ENCODE measurements around the gene POU6F1. TPM values are rescaled to one million over a fixed set of nuclear protein-coding genes. Genes with fewer than 3 reads are reported as not detected.
A peak's percentile ranks its signal among the peaks of the same experiment; 100 is the strongest.

Gene POU6F1
- total and polyA plus RNA-seq, 10 of the 15 experiments (the other 5 are each of a cell fraction or from before 2014, with no cell fraction given) = 0.26 to 4.2 (median 1.2) TPM

GRCh38 chr12:51219322-51219721 is 1.5 kb upstream of the POU6F1 start:
- H2AFZ ChIP-seq (ENCODE audit: control insufficient read depth, low read depth, low read length) = no peak overlapping the region; the same call in 1 of the 2 replicates
- no TSS peak for BruUV-seq (replicated peaks)
- DNase-seq (ENCODE audit: low read depth, low spot score) (no peak), FAIRE-seq (no peak), ATAC-seq (no peak)
- no peak overlapping the region for H3K9ac ChIP-seq (ENCODE audit: control insufficient read depth, insufficient read depth, low read length)
- H3K4me2 ChIP-seq (ENCODE audit: control insufficient read depth, insufficient read depth) = peak overlapping the region; percentile 57
- WGBS (ENCODE audit: insufficient coverage, insufficient replicate concordance, low lambda C conversion rate, missing lambda C conversion rate) = 78% methylated on average over 5 of the region's 5 CpGs
- ChIA-PET SMC1A (ENCODE audit: uncharacterized antibody, unreplicated experiment) (interaction anchor here (1.2 to 1.7 kb wide), 4 partner anchors 8 to 42 kb away, joined by 3 to 8 read pairs (median 5); partner anchors contain the start of gene DAZAP2), RAD21 (ENCODE audit: unreplicated experiment) (no interaction called here), POLR2A (interaction anchor here (1.3 to 2.8 kb wide), 2 partner anchors 19 to 121 kb away, joined by 5 to 16 read pairs; partner anchors contain the start of gene DAZAP2), CTCF (interaction anchor here (1.1 to 2.0 kb wide), 3 partner anchors 11 to 394 kb away, joined by 4 to 10 read pairs (median 6); no protein-coding TSS in a partner anchor)
- H4K20me1 ChIP-seq (ENCODE audit: control insufficient read depth, insufficient read depth) = no peaks in the 10 kb centered on the region
- H3K4me3 ChIP-seq = 0 out of 2 replicates have a peak overlapping the region, but pooled peaks have one; percentile 27
- no peaks in the 10 kb centered on the region for H3K27me3 ChIP-seq (replicated peaks in 1 of 2; ENCODE audit: control insufficient read depth in 2 of 2, insufficient read depth in 2 of 2, low read length in 1 of 2)
- no peaks in the 10 kb centered on the region for H3K36me3 ChIP-seq (ENCODE audit: control insufficient read depth in 2 of 2, insufficient read depth in 2 of 2, low read length in 1 of 2)
- no peak overlapping the region for H3K27ac ChIP-seq (ENCODE audit: control insufficient read depth, insufficient read depth)
- no peaks in the 10 kb centered on the region; the same call in 1 of the 2 replicates for H3K79me2 ChIP-seq (ENCODE audit: control insufficient read depth, insufficient read depth, low read length)
- in situ Hi-C loops (cut with MboI) (no loop called here), intact Hi-C loops (cut with micrococcal nuclease; ENCODE audit: unreplicated experiment) (no loop called here)
- TF ChIP-seq NR2C2 (IDR thresholded peaks at IDR 0.05; ENCODE audit: borderline replicate concordance, control insufficient read depth, insufficient read length, low read depth) (no peak), SUZ12 (IDR thresholded peaks at IDR 0.05; ENCODE audit: unreplicated experiment) (no peak), GABPA (IDR thresholded peaks at IDR 0.05; ENCODE audit: low read depth) (no peak), EGR1 (IDR thresholded peaks at IDR 0.05; ENCODE audit: borderline replicate concordance in 1 of 2, low read depth in 2 of 2, low read length in 2 of 2) (no peak), BCLAF1 (IDR thresholded peaks at IDR 0.05) (no peak), ZNF207 (IDR thresholded peaks at IDR 0.05; ENCODE audit: borderline replicate concordance) (no peak), ATF2 (IDR thresholded peaks at IDR 0.05; ENCODE audit: low read length) (no peak), HDAC2 (IDR thresholded peaks at IDR 0.05) (no peak), EZH2 (IDR thresholded peaks at IDR 0.05; ENCODE audit: borderline replicate concordance, control insufficient read depth, low read depth, low read length) (no peak)
- peaks cover 4% of the 10 kb centered on the region; the same call in 1 of the 2 replicates for H3K4me1 ChIP-seq (ENCODE audit: control insufficient read depth, insufficient read depth, low read length)
- no peaks in the 10 kb centered on the region for H3K9me3 ChIP-seq (replicated peaks; ENCODE audit: control insufficient read depth, insufficient read depth, low read length)
